Stimulated activated CD8-positive, alpha-beta memory T cell treated with anti-CD3 and anti-CD28 coated beads, Interleukin-7, amount 100 ng/mL, for 48 hours (primary cell): ENCODE data around the gene MAGEB17.
"Not testable (repeated sequence)": the region's sequence is repeated elsewhere in the genome, so short reads cannot be mapped to it uniquely, and the experiment has no call there.

ENCODE experiments used
- DNase-seq, 2 donors: peaks; one replicate each; pipeline ENCODE4 v3.0.0-alpha.2; 2020; ENCODE audit warnings: low read depth in 1 of 2; ENCODE audit errors: extremely low read depth in 1 of 2

MAGEB17 gene

DNA sequence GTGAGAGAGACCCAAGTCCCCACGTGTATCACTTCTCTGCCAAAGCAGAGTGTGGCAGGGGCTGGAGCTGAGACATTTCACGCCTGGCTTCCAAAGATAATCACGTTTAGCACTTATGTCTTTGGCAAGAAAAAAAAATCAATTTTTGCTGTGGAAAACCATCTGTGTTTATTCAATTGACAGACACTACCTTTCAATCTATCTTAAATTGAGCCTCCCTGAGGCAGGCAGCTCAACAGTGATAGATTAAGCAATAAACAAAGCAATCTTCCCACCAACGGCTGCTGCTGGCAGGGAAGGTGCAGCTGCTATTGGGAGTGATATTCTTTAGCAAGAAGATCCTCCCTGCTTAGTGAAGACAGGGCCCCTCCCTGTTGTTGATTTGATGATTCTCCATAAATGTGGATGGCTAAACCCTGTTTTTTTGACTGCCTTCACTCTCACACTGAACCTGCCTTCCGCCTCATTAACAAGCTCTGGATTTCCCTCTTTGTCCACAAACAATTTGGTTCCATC, 11.6 kb upstream of the MAGEB17 start:
- no peak for DNase-seq

DNA sequence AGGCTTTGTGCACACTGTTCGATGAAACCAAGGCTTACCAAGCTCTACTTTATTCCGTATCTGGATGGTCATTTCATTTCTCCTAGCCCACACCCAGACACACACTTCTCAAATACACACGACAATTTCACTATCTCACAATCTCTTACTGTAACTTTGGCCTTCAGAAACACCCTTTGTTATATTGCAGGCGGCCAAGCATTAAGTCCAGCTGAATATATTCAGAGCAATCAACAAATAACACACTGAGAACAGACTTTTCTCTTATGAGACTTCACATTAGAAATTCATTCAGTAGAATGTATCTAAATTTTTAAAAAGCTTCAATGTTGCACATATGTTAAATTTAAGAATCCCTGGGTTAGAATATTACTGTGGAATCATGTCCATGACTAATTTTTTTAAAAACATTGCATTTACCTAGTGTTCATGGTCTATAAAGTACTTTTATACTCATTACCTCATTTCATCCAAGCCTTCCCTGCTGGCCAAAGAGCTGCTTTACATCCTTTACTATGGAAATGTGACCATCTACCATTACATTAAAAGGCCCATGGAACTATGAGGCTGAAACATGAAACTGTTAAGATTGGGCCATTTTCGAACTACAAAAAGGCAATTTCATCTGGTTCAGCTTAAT, 10.5 kb upstream of the MAGEB17 start:
- no peak for DNase-seq

DNA sequence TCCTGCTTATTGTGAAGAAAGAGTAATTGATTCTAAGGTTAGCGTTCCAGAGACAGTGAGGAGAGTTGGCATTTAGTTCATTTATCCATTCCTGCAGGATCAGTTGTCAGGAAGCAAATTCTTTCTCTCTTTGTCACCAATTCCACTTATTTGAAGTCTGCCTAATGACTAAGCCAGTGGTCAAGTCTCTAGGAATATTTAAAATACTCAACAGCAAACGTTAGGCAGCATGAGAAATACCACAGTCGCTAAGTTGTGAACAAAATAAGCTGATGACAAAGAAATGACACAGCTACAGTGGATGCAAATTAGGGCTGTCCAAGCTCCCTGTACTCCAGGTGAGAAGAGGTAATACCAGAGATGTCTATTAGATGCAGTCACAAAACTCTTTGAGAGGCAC, 6.6 kb upstream of the MAGEB17 start:
- no peak for DNase-seq

DNA sequence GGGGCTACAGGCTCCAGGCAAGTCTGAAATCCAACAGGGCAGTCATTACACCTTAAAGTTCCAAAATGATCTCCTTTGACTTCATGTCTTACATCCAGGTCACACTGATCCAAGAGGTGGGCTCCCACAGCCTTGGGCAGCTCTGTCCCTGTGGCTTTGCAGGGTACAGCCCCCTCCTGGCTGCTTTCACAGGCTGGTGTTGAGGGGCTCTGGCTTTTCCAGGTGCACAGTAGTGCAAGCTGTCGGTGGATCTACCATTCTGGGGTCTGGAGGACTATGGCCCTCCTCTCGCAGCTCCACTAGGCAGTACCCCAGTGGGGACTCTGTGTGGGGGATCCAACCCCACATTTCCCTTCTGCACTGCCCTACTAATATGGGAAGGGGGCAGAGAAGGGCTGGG, 6.1 kb upstream of the MAGEB17 start:
- DNase-seq: not testable (repeated sequence)

DNA sequence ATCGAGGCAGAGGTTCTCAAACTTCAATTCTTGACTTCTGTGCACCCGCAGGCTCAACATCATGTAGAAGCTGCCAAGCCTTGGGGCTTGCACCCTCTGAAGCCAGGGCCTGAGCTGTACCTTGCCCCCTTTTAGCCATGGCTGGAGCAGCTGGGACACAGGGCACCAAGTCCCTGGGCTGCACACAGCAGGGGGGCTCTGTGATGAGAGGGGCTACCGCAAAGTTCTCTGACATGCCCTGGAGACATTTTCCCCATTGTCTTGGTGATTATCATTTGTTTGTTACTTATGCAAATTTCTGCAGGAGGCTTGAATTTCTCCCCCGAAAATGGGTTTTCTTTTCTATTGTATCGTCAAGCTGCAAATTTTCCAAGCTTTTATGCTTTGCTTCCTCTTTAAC, 4.9 kb upstream of the MAGEB17 start:
- DNase-seq: no peak

DNA sequence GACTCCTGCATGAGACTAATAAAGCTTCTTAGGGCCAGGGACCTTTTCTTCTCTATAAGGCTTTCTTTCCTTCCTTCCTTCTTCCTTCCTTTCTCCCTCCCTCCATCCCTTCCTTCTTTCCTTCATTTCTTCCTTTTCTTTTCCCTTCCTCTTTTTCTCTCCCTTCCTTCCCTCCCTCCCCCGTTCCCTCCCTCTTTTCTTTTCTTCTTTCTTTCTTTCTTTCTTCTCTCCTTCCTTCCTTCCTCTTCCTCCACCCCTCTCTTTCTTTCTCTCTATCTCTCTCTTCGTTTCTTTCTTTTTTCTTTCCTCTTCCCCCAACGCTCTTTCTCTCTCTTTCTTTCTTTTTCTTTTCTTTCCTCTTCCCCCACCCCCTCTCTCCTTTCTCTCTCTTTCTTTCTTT, 2.5 kb upstream of the MAGEB17 start:
- no peak for DNase-seq

DNA sequence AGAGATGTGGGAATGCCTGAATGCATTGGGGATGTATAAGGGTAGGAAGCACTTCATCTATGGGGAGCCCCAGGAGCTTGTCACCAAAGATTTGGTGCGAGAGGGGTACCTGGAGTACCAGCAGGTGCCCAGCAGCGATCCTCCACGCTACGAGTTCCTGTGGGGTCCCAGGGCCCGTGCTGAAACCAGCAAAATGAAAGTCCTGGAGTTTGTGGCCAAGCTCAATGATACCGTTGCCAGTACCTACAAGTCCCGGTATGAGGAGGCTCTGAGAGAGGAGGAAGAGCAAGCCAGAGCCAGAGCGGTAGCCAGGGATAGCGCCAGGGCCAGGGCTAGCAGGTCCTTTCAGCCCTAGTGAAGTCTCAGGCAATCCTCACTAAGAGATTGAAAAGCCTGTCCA, 3.8 kb downstream of the MAGEB17 start:
- no peak for DNase-seq

DNA sequence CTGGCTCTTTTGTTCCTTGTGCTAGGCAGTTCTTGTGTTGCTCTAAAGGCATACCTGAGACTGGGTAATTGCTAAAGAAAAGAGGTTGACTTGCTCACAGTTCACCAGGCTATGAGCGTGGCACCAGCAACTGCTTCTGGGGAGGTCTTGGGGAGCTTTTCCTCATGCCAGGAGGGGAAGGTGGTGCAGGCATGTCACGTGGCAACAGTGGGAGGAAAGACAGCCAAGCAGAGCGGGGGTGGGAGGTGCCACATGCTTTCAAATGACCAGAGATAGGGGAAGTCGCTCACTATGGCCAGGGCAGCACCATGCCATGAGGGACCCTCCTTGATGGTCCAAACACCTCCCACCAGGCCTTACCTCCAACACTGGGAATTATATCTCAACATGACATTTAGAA, 4.7 kb downstream of the MAGEB17 start:
- no peak for DNase-seq

DNA sequence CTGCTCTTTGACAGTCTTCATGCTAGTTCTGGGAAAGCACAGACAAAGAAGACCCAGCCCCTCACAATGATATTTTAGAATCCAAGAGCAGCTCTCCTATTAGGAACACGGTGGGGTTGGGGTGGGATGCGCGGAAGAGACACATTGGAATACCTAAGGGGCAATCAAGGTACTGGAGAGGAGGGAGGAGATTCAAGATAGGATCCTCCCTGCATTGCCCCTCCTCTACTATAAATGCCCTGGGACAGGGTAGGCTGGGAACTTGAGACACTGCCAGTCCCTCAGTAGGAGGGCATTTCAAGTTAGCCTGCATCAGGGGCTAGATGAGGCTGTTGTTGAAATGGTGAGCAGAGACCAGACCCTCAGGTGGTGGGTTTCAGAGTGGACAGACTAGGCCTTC, 5.1 kb downstream of the MAGEB17 start:
- DNase-seq: no peak

DNA sequence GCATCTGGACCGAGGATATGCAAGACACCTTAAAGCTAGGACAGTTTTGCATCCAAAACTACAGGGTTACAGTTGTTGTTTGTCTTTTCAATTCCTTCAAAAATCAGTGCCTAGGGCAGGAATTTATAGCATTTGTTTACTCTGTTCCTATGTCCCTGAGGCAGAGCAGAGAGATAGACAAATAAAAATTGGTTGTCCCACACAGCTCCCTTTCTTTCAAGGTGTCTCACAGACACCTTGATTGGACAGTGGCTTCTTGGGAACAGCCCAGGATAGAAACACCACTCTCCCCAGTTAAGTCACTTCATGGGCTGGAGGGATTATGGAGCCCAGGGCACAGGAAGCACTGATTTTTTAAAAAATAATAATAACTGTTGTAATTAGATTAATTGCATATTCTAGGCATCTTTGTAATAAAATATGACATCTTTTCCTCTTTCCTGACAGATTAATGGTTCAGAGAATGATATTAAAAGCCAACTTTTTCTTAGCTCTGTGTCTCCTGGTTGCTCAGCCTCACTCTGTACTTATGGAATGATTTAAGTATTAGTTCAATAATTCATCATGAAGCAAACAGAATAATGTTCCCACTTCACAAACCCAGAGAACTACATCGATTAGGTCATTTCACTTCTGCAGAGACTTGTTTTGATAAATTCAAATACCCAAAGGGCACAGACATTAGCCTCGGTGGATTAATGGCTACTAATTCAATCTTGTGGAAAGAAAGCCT, 8.2 kb downstream of the MAGEB17 start:
- DNase-seq: no peak

DNA sequence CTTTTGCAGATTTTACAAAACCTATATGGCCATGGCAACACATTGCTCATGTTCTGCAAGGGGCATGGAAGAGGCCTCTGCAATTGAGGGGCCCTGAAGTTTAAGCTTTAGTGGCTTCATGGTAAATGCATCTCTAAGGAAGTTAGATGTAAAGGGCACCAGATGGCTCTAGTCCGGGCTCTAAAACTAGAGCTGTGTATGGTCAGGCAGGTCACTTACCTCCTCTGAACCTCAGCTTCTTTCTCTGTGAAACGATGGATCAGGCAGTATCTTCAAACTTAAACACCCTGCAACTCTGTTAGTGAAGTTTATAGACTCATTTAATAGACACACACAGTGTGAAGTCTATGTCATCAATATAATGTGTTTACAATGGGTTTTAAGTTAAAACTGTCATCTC, 10.0 kb downstream of the MAGEB17 start:
- DNase-seq: no peak

DNA sequence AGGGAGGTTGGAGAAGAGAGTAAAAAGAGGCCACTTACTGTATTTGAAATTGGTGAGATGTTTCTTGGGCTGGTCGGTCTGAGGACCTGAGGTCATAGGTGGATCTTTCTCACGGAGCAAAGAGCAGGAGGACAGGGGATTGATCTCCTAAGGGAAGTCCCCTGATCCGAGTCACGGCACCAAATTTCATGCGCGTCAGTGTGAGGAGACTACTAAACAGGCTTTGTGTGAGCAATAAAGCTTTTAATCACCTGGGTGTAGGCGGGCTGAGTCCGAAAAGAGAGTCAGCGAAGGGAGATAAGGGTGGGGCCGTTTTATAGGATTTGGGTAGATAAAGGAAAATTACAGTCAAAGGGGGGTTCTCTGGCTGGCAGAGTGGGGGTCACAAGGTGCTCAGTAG, 16.6 kb downstream of the MAGEB17 start:
- DNase-seq: not testable (repeated sequence)

DNA sequence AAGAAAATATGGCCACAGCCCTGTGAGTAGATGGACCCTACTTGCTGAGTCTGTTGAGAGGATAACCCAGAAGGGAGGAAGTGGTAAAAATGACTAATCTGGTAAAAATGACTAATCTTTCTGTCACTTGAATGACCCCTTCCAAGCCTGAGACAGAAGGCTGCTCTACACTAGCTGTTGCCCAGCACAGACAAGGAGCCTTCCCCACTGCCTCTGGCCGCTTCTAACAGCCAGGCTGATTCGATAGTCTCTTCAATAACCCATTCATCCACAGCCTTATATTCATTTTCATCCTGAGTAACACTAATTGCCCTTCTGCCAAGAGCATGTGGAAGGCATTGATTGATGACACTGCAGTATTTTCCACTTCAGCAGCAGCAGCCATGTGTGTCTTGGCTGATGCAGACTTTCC, 18.4 kb downstream of the MAGEB17 start:
- DNase-seq: no peak

DNA sequence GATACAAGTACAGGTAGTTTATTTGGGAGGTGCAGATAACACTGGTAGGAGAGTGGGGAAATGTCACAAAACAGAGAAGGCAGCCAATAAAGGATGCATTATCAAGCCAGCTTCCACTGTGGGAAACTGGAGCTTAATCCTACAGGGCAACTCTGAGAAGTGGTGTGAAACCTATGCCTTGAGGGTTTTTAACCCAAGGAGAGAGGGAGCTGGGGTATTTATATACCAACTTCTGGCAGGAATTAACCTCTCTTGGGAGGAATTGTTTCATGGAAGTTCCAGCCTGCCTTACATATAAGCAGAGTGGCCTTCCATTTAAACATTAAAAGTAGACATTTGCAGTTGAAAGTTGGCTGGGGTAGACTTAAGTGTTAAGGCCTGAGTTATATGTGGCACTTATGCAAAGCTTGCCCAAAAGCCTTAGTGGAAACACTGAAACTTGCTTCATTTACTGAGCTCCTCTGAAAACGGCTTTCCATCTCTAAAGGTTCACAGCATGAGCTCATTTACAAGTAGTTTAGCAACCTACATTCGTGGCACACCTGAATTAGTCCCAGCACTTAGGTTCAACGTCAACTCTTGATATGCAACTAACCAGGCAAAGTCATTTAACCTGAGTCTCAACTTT, 19.2 kb downstream of the MAGEB17 start:
- DNase-seq: no peak

DNA sequence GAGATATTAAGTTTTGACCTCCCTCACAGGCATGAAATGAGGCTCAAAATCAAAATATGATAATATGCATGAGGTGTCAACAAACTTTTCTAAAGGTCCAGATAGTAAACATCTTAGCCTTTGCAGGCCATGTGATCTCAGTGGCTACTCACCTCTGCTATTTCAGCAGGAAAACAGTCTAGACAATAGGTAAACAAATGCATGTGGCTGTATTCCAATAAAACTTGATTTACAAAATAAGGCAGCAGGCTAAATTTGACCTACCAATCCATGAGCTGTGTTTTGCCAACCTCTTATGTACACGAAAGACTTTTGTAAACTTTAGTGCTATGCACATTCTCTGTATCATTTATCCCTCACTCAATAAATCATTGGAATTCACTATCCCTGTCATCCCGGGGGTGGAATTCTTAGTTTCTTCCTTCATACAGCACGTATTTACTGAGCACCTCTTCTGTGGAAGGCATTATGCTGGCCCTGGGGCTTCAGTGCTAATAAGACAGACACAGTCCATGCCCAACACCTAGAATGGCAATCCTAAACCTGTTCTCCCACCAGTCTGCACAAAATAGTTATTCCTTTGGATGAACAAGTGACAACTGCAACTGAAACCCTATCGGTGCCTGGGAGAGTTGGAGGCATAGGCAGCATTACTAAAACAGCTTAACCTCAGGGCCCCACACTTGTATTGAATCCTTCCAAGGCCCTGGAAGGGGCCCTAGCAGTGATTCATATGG, 19.9 kb downstream of the MAGEB17 start:
- DNase-seq: no peak

DNA sequence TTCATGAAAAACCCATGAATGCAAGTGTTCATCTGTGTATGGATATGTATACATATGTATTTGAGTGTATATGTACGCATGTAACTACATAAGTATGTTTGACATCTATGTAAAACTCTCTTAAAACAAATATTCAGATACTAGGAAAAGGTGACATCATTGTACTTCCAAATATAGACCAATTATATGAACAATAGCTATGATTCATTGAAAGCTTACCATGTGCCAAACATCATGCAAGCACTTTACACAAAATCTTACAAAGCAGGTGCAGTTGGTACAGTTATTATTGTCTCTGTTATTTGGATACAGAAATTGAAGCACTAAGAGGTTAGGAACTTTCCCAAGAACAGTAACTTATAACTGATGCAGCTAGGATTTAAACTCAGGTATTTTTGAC, 21.4 kb downstream of the MAGEB17 start:
- DNase-seq: no peak

DNA sequence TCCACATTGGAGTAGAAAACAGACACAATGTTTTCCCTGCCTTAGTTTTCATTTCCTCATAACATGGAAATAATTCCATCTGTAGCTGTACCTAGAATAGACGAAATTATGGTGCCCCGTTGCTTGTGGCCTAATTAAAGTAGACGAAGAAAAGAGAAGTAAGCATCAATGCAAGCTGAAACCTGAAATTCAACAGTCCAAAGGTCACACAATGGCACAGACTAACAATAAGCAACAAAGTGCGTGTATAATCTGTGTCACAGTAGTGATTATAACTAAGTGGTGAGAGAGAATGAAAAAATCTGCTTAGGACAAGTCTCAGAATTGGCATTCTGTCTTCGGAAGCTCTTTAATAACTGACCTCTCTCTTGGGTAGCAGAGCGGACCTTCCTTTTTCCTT, 24.3 kb downstream of the MAGEB17 start:
- no peak for DNase-seq

DNA sequence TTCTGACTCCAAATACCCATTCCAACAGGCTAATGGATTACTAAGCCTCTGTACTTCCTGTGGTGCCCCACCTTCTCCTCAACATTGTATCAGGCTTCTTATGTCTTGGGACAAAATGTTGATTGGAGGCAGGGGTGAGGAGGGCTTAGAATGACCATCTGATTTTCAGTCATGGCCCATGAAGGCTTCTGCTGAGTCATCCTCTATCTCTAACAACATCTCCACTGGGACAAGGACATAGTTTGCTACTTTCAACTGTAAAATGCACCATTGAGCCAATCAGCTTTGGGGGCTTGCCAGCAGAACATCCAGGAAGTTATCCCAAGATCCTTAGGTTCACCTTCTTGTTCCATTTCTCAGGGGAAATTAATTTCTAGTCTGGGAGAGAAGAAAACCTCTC, 29.5 kb downstream of the MAGEB17 start:
- no peak for DNase-seq

DNA sequence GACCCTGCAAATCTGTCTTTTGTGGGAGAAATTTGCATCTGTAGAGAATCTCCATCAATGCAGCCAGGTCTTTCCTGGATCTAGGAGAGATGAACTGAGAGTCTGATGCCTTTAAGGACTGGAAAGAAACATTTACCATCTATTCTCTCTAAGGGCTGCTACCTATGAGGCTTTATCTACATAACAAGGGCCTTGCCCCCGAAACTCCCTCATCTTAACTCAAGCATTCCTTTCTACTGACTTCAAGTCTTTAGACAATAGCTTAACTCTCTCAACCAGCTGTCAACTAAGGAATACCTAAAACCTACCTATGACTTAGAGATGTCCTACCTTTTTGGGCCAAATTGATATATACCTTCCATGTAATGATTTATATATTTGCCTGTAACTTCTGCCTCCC, 32.1 kb downstream of the MAGEB17 start:
- DNase-seq: no peak

DNA sequence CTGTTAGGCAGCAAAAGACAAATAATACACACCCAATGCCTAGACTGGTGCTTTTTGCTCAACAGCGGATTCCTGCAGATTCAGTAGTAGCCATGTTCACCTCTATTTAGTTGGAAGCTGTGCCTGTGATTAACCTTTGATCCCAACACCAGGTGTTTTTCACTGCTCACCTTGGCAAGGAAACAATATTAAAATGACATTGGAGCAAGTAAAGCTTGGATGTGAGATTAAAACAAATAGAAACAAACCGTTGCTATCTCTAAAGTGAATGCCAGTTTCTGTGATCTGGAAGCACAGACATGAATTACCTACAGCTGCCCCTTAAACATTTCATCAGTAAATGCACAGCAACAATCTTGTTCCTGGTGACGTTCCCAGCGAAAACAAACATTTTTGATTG, 35.7 kb downstream of the MAGEB17 start:
- no peak for DNase-seq

DNA sequence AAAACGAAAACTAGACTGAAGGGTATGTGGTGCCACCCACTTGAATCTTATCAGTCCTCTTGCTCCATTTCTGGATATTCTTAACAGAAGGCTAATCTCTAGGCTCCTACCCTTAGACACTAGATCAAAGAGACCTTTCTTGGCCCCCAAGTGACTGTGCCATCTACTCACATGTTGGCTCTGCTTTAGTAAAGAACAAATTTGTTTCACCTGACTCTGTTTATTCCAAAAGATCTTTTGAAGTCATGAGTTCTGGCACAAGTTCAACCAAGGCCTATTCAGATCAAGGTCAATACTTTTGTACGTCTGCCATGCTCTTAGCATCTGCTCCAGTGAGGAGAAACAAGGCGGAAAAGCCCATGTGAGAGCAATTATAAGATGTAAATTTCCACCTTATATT, 37.3 kb downstream of the MAGEB17 start:
- no peak for DNase-seq
